ENCODE data around the gene SNCAIP. TPM values are rescaled to one million over a fixed set of nuclear protein-coding genes. Genes with fewer than 3 reads are reported as not detected.

SNCAIP gene
- total and polyA plus RNA-seq, 2 experiments from 2014 or later: 1.5 to 2.4 TPM

DNA sequence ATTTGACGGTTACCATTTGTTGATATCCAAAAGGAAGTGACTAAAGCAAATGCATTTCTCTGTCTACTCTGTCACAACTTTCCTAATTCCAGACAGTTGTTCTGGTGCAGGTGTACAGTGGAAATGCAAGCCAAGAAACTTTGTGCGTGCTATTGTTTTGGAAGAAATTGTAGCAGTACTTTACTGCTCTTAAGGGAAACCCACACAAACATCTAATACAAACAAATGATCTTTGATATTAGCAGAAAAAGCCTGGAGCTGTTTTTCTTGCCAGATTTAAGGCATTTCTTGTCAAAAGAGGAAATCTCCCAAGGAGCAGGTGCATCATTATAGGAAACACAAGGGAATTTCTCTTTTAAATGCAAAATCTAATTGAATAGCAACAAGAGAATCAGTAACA, 2.0 kb downstream of the SNCAIP start:
- Histone ChIP-seq H3K79me2 (ENCODE audit: insufficient read depth) (no peaks in the 10 kb centered on the region), H3K4me3 (no peak overlapping the region), H3K36me3 (ENCODE audit: low read depth) (no peaks in the 10 kb centered on the region), H2AFZ (no peak overlapping the region), H3K9me2 (ENCODE audit: insufficient read depth) (no peaks in the 10 kb centered on the region), H3K4me2 (ENCODE audit: unreplicated experiment) (no peak overlapping the region), H4K20me1 (ENCODE audit: insufficient read depth) (no peaks in the 10 kb centered on the region), H3F3A (ENCODE audit: insufficient read depth) (peaks cover 22% of the 10 kb centered on the region; the same call in 1 of the 2 replicates), H3K27ac (no peak overlapping the region), H3K4me1 (ENCODE audit: insufficient read depth) (0 out of 2 replicates have a peak, but pooled peaks cover 7% of the 10 kb centered on the region), H3K9me3 (ENCODE audit: low read depth) (no peaks in the 10 kb centered on the region), H3K9ac (no peak overlapping the region), H3K27me3 (replicated peaks; ENCODE audit: insufficient read depth) (no peaks in the 10 kb centered on the region)
- no peak for TF ChIP-seq EZH2phosphoT487 (IDR thresholded peaks at IDR 0.05; ENCODE audit: insufficient read depth, low read depth)
- no peak for TF ChIP-seq EZH2 (IDR thresholded peaks at IDR 0.05; ENCODE audit: insufficient read depth, poor library complexity, severe bottlenecking)
- in situ Hi-C loops (cut with MboI): no loop called here
- 70 to 74% methylated on average over 2 of the region's 2 CpGs for WGBS, 2 experiments (ENCODE audit: low coverage in 1 of 2, low lambda C conversion rate in 2 of 2, missing lambda C conversion rate in 2 of 2)
- no peak for DNase-seq

- 0 out of 2 replicates have a peak, but pooled peaks cover 7% of the 10 kb centered on the region for H3K4me1 ChIP-seq (ENCODE audit: insufficient read depth)
- H3F3A ChIP-seq (ENCODE audit: insufficient read depth): peaks cover 16% of the 10 kb centered on the region; the same call in 1 of the 2 replicates
- H3K36me3 ChIP-seq (ENCODE audit: low read depth): no peaks in the 10 kb centered on the region
- H3K79me2 ChIP-seq (ENCODE audit: insufficient read depth): no peaks in the 10 kb centered on the region
- no peaks in the 10 kb centered on the region for H3K9me3 ChIP-seq (ENCODE audit: low read depth)
- in situ Hi-C loops (cut with MboI): no loop called here
- no peak overlapping the region for H3K27ac ChIP-seq
- no peak for TF ChIP-seq EZH2phosphoT487 (IDR thresholded peaks at IDR 0.05; ENCODE audit: insufficient read depth, low read depth)
- no peak for TF ChIP-seq EZH2 (IDR thresholded peaks at IDR 0.05; ENCODE audit: insufficient read depth, poor library complexity, severe bottlenecking)
- DNase-seq: no peak
- no peak overlapping the region for H3K4me3 ChIP-seq
- H3K4me2 ChIP-seq (ENCODE audit: unreplicated experiment): no peak overlapping the region
- no peaks in the 10 kb centered on the region for H3K9me2 ChIP-seq (ENCODE audit: insufficient read depth)
- H3K27me3 ChIP-seq (replicated peaks; ENCODE audit: insufficient read depth): no peaks in the 10 kb centered on the region
- no peaks in the 10 kb centered on the region for H4K20me1 ChIP-seq (ENCODE audit: insufficient read depth)
- WGBS, 2 experiments (ENCODE audit: low coverage in 1 of 2, low lambda C conversion rate in 2 of 2, missing lambda C conversion rate in 2 of 2): 49 to 65% methylated on average over 1 of the region's 1 CpG
- no peak overlapping the region for H3K9ac ChIP-seq
- H2AFZ ChIP-seq: no peak overlapping the region
These were observed 3.5 kb downstream of the SNCAIP start for GRCh38 chr5:122315521-122315920.

DNA sequence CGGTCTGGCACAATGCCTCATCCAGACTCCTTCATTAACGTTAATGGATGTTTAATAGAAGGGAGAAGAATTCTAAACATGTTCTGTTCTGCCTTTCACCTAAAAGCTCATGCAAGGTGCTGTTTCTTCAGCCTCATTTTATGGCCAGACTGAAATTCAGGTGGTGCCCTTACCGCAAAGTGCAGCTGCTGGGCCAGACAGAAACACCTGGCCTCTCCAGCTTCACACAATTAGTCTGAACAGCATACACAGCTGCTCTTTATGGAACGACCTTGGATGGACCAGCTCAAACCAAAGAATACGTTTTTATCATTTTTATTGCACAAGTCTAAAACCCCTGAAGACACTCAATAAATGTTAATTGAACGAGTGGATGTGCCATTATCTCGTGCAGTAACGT, 4.6 kb downstream of the SNCAIP start:
- in situ Hi-C loops (cut with MboI): no loop called here
- no peaks in the 10 kb centered on the region for H4K20me1 ChIP-seq (ENCODE audit: insufficient read depth)
- no peaks in the 10 kb centered on the region for H3K9me3 ChIP-seq (ENCODE audit: low read depth)
- H3K4me3 ChIP-seq: no peak overlapping the region
- no peak for DNase-seq
- no peaks in the 10 kb centered on the region for H3K27me3 ChIP-seq (replicated peaks; ENCODE audit: insufficient read depth)
- no peaks in the 10 kb centered on the region for H3K9me2 ChIP-seq (ENCODE audit: insufficient read depth)
- H3K79me2 ChIP-seq (ENCODE audit: insufficient read depth): no peaks in the 10 kb centered on the region
- H3K4me1 ChIP-seq (ENCODE audit: insufficient read depth): 0 out of 2 replicates have a peak, but pooled peaks cover 7% of the 10 kb centered on the region
- WGBS, 2 experiments (ENCODE audit: low coverage in 1 of 2, low lambda C conversion rate in 2 of 2, missing lambda C conversion rate in 2 of 2): 88 to 92% methylated on average over 8 of the region's 8 CpGs
- peaks cover 6% of the 10 kb centered on the region; the same call in 1 of the 2 replicates for H3F3A ChIP-seq (ENCODE audit: insufficient read depth)
- no peak overlapping the region for H2AFZ ChIP-seq
- TF ChIP-seq EZH2phosphoT487 (IDR thresholded peaks at IDR 0.05; ENCODE audit: insufficient read depth, low read depth) (no peak), EZH2 (IDR thresholded peaks at IDR 0.05; ENCODE audit: insufficient read depth, poor library complexity, severe bottlenecking) (no peak)
- no peak overlapping the region for H3K9ac ChIP-seq
- H3K27ac ChIP-seq: no peak overlapping the region
- no peak overlapping the region for H3K4me2 ChIP-seq (ENCODE audit: unreplicated experiment)
- no peaks in the 10 kb centered on the region for H3K36me3 ChIP-seq (ENCODE audit: low read depth)

- Histone ChIP-seq H3K4me2 (ENCODE audit: unreplicated experiment) (no peak overlapping the region), H3F3A (ENCODE audit: insufficient read depth) (no peaks in the 10 kb centered on the region), H3K4me1 (ENCODE audit: insufficient read depth) (no peaks in the 10 kb centered on the region), H3K4me3 (no peak overlapping the region), H3K27ac (no peak overlapping the region), H3K79me2 (ENCODE audit: insufficient read depth) (no peaks in the 10 kb centered on the region), H2AFZ (no peak overlapping the region), H3K9me3 (ENCODE audit: low read depth) (no peaks in the 10 kb centered on the region), H3K27me3 (replicated peaks; ENCODE audit: insufficient read depth) (no peaks in the 10 kb centered on the region), H4K20me1 (ENCODE audit: insufficient read depth) (no peaks in the 10 kb centered on the region), H3K9ac (no peak overlapping the region), H3K36me3 (ENCODE audit: low read depth) (no peaks in the 10 kb centered on the region), H3K9me2 (ENCODE audit: insufficient read depth) (no peaks in the 10 kb centered on the region)
- TF ChIP-seq EZH2phosphoT487 (IDR thresholded peaks at IDR 0.05; ENCODE audit: insufficient read depth, low read depth) (no peak), EZH2 (IDR thresholded peaks at IDR 0.05; ENCODE audit: insufficient read depth, poor library complexity, severe bottlenecking) (no peak)
- in situ Hi-C loops (cut with MboI): no loop called here
- no peak for DNase-seq
- WGBS, 2 experiments (ENCODE audit: low coverage in 1 of 2, low lambda C conversion rate in 2 of 2, missing lambda C conversion rate in 2 of 2): 88 to 94% methylated on average over 2 of the region's 2 CpGs
These were observed 7.9 kb downstream of the SNCAIP start for GRCh38 chr5:122319897-122320296.

- Histone ChIP-seq H3K27ac (no peak overlapping the region), H3K4me2 (ENCODE audit: unreplicated experiment) (no peak overlapping the region), H3K36me3 (ENCODE audit: low read depth) (no peaks in the 10 kb centered on the region), H2AFZ (no peak overlapping the region), H3K4me3 (no peak overlapping the region), H4K20me1 (ENCODE audit: insufficient read depth) (no peaks in the 10 kb centered on the region), H3K9me2 (ENCODE audit: insufficient read depth) (no peaks in the 10 kb centered on the region), H3K9ac (no peak overlapping the region), H3K9me3 (ENCODE audit: low read depth) (no peaks in the 10 kb centered on the region), H3F3A (ENCODE audit: insufficient read depth) (no peaks in the 10 kb centered on the region), H3K27me3 (replicated peaks; ENCODE audit: insufficient read depth) (no peaks in the 10 kb centered on the region), H3K4me1 (ENCODE audit: insufficient read depth) (no peaks in the 10 kb centered on the region), H3K79me2 (ENCODE audit: insufficient read depth) (no peaks in the 10 kb centered on the region)
- in situ Hi-C loops (cut with MboI): no loop called here
- no peak for TF ChIP-seq EZH2phosphoT487 (IDR thresholded peaks at IDR 0.05; ENCODE audit: insufficient read depth, low read depth)
- TF ChIP-seq EZH2 (IDR thresholded peaks at IDR 0.05; ENCODE audit: insufficient read depth, poor library complexity, severe bottlenecking): no peak
- no peak for DNase-seq
- 75 to 85% methylated on average over 2 of the region's 2 CpGs for WGBS, 2 experiments (ENCODE audit: low coverage in 1 of 2, low lambda C conversion rate in 2 of 2, missing lambda C conversion rate in 2 of 2)
These were observed 9.9 kb downstream of the SNCAIP start for GRCh38 chr5:122321921-122322320.

All from GM23248 (cell line).